Mesenchymal stem cell (in vitro differentiated cells and primary cell): ENCODE data around the gene THBD.

Experiments
- DNase-seq: peaks from one replicate; pipeline ENCODE4 v3.0.0-alpha.2; 2013
- H2AFZ ChIP-seq: one replicate; pipeline ENCODE4 v1.6.1; 2013; ENCODE audit warnings: low read depth, mild to moderate bottlenecking, control low read depth, inconsistent platforms, low read length, moderate library complexity
- H2AK5ac ChIP-seq: 2 replicates; pipeline ENCODE4 v1.6.1; 2013; ENCODE audit warnings: low read length, moderate library complexity, mild to moderate bottlenecking, inconsistent platforms; ENCODE audit not compliant: severe bottlenecking
- H2BK120ac ChIP-seq: one replicate; pipeline ENCODE4 v1.6.1; 2013; ENCODE audit warnings: low read depth, mild to moderate bottlenecking, inconsistent platforms, low read length, moderate library complexity
- H2BK12ac ChIP-seq, 2 experiments: one replicate each; pipeline ENCODE4 v1.6.1; 2013; ENCODE audit warnings: inconsistent platforms in 2 of 2, low read length in 2 of 2, mild to moderate bottlenecking in 2 of 2, moderate library complexity in 2 of 2, control low read depth in 1 of 2
- H2BK15ac ChIP-seq: one replicate; pipeline ENCODE4 v1.6.1; 2013; ENCODE audit warnings: mild to moderate bottlenecking, low read depth, inconsistent platforms; ENCODE audit not compliant: poor library complexity, severe bottlenecking
- H2BK5ac ChIP-seq: 2 replicates; pipeline ENCODE4 v1.6.1; 2013; ENCODE audit warnings: low read depth, mild to moderate bottlenecking, low read length, control low read depth, inconsistent platforms; ENCODE audit not compliant: poor library complexity, severe bottlenecking
- H3K14ac ChIP-seq, 2 experiments: one replicate each; pipeline ENCODE4 v1.6.1; 2013; ENCODE audit warnings: inconsistent platforms in 2 of 2, low read length in 2 of 2, control low read depth in 1 of 2, mild to moderate bottlenecking in 1 of 2, moderate library complexity in 1 of 2
- H3K18ac ChIP-seq, 2 experiments: one replicate each; pipeline ENCODE4 v1.6.1; 2013; ENCODE audit warnings: inconsistent platforms in 2 of 2, low read length in 2 of 2, control low read depth in 1 of 2, low read depth in 1 of 2, mild to moderate bottlenecking in 1 of 2
- H3K23ac ChIP-seq, 2 experiments: one replicate each; pipeline ENCODE4 v1.6.1; 2013; ENCODE audit warnings: inconsistent platforms in 2 of 2, low read length in 2 of 2, mild to moderate bottlenecking in 2 of 2, moderate library complexity in 2 of 2, control low read depth in 1 of 2
- H3K27ac ChIP-seq: 2 replicates; pipeline ENCODE4 v1.5.1; 2013; ENCODE audit warnings: mild to moderate bottlenecking, moderate library complexity, low read length, control low read depth, inconsistent platforms; ENCODE audit not compliant: poor library complexity, severe bottlenecking
- H3K27me3 ChIP-seq, 2 experiments: 2 replicates each; pipeline versions ENCODE4 v1.6.1 to v1.7.0; 2013; ENCODE audit warnings: low read length in 2 of 2, mild to moderate bottlenecking in 2 of 2, moderate library complexity in 2 of 2, control low read depth in 1 of 2, inconsistent platforms in 1 of 2; ENCODE audit not compliant: control insufficient read depth in 1 of 2, insufficient read depth in 1 of 2
- H3K36me3 ChIP-seq, 2 experiments: 2 replicates each; pipeline versions ENCODE4 v1.6.1 to v1.7.0; 2013; ENCODE audit warnings: low read length in 2 of 2, control low read depth in 1 of 2, inconsistent platforms in 1 of 2, low read depth in 1 of 2, mild to moderate bottlenecking in 1 of 2; ENCODE audit not compliant: insufficient read depth in 2 of 2, control insufficient read depth in 1 of 2
- H3K4ac ChIP-seq, 2 experiments: one replicate each; pipeline ENCODE4 v1.6.1; 2013; ENCODE audit warnings: inconsistent platforms in 2 of 2, low read length in 2 of 2, mild to moderate bottlenecking in 2 of 2, moderate library complexity in 2 of 2, control low read depth in 1 of 2, low read depth in 1 of 2
- H3K4me1 ChIP-seq: 2 replicates; pipeline ENCODE4 v1.6.1; 2013; ENCODE audit warnings: low read depth, low read length, control low read depth; ENCODE audit not compliant: control insufficient read depth, insufficient read depth
- H3K4me2 ChIP-seq: 2 replicates; pipeline ENCODE4 v1.6.1; 2013; ENCODE audit warnings: low read length, mild to moderate bottlenecking, inconsistent platforms; ENCODE audit not compliant: poor library complexity, severe bottlenecking
- H3K4me3 ChIP-seq, 2 experiments: 2 replicates each; pipeline versions ENCODE4 v1.5.1 to v1.7.0; 2013; ENCODE audit warnings: low read length in 2 of 2, mild to moderate bottlenecking in 2 of 2, control low read depth in 1 of 2, low read depth in 1 of 2; ENCODE audit not compliant: insufficient read depth in 1 of 2
- H3K79me1 ChIP-seq: replicated peaks from 2 replicates; pipeline ENCODE4 v1.6.1; 2013; ENCODE audit warnings: mild to moderate bottlenecking, control low read depth, low read length, inconsistent platforms; ENCODE audit not compliant: poor library complexity, severe bottlenecking
- H3K9ac ChIP-seq: 2 replicates; pipeline ENCODE4 v1.7.0; 2013; ENCODE audit warnings: mild to moderate bottlenecking, low read length, moderate library complexity
- H3K9me3 ChIP-seq: 2 replicates; pipeline ENCODE4 v1.7.0; 2013; ENCODE audit warnings: mild to moderate bottlenecking, low read length; ENCODE audit not compliant: control insufficient read depth
- H4K8ac ChIP-seq: one replicate; pipeline ENCODE4 v1.6.1; 2013; ENCODE audit warnings: inconsistent platforms, mild to moderate bottlenecking, low read length, moderate library complexity
- H4K91ac ChIP-seq: one replicate; pipeline ENCODE4 v1.6.1; 2013; ENCODE audit warnings: mild to moderate bottlenecking, low read length, inconsistent platforms
- WGBS: methylation state at CpG from one replicate; pipeline ENCODE4 v1.1.7; 2013; ENCODE audit warnings: mixed read lengths; 5-methylcytosine and 5-hydroxymethylcytosine counted together

THBD gene

GRCh38 chr20:23077277-23077676 is 27.8 kb upstream of the THBD start:
- peak overlapping the region; percentile 7 for H4K8ac ChIP-seq
- H3K27me3 ChIP-seq, result peaks cover 3 to 14% of the 10 kb centered on the region in 2 experiments

GRCh38 chr20:23074052-23074451 is 24.6 kb upstream of the THBD start:
- Histone ChIP-seq H3K4me1 (no peaks in the 10 kb centered on the region), H2BK15ac (no peak overlapping the region), H3K9ac (no peak overlapping the region), H2BK5ac (no peak overlapping the region), H4K91ac (no peak overlapping the region), H4K8ac (no peak overlapping the region), H3K4me2 (no peak overlapping the region), H3K79me1 (no peaks in the 10 kb centered on the region), H2AFZ (no peak overlapping the region), H3K9me3 (no peaks in the 10 kb centered on the region), H3K4ac (no peak overlapping the region), H2BK12ac (no peak overlapping the region), H3K18ac (no peak overlapping the region), H3K4me3 (no peak overlapping the region), H3K27ac (no peak overlapping the region), H3K14ac (no peak overlapping the region), H3K23ac (no peak overlapping the region), H2AK5ac (no peak overlapping the region), H3K27me3 (peaks cover 0 to 9% of the 10 kb centered on the region in 2 experiments), H3K36me3 (no peaks in the 10 kb centered on the region), H2BK120ac (no peak overlapping the region)
- WGBS, result 87% methylated on average over 3 of the region's 3 CpGs
- no peak for DNase-seq

More at GRCh38 chr20:23077277-23077676, 27.8 kb upstream of the THBD start:
- Histone ChIP-seq H3K4me3 (no peak overlapping the region), H2AFZ (no peak overlapping the region), H2BK120ac (no peak overlapping the region), H3K4ac (no peak overlapping the region), H3K27ac (no peak overlapping the region), H3K36me3 (no peaks in the 10 kb centered on the region), H3K4me2 (no peak overlapping the region), H3K9me3 (no peaks in the 10 kb centered on the region), H3K9ac (no peak overlapping the region), H2BK12ac (no peak overlapping the region), H3K14ac (no peak overlapping the region), H3K18ac (no peak overlapping the region), H2BK5ac (no peak overlapping the region), H3K23ac (no peak overlapping the region), H3K79me1 (no peaks in the 10 kb centered on the region), H4K91ac (no peak overlapping the region), H2AK5ac (no peak overlapping the region), H3K4me1 (no peaks in the 10 kb centered on the region), H2BK15ac (no peak overlapping the region)
- 88% methylated on average over 4 of the region's 4 CpGs for WGBS
- no peak for DNase-seq

DNA sequence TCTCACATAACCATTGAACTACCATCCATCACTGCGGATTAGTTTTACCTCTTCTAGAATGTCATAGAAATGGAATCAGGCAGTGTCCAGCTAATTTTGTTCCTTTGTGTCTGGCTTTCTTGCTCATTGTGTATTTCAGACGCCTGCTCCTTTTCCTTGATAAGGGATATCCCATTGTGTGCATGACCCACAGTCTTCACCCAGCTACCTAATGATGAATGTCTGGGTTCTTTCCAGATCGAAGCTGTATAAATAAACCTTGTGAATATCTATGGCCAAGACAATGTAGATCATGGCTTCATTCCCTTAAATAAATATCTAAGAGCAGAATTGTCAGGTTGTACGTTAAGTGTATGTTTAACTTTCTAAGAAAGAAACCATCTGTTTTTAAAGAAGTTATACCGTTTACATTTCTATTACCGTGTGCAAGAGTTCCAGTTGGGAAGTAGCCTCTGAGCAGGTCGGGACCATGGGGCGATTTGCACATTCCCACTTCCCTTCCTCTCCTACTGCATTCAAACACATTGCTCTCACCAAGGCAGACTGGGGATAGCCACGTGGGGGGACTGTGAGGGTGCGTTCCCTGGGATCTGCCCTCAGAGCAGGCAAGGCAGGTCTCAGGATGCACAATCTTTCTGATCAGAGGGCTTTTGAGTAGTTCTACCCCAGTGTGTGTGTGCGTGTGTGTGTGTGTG is 23.6 kb upstream of the THBD start:
- no peak overlapping the region for H3K9ac ChIP-seq
- 69% methylated on average over 9 of the region's 11 CpGs for WGBS

GRCh38 chr20:23071996-23072395 is 22.5 kb upstream of the THBD start:
- no peak overlapping the region for H2BK120ac ChIP-seq
- no peak overlapping the region for H3K4me2 ChIP-seq
- H3K18ac ChIP-seq, result no peak overlapping the region
- no peak overlapping the region for H2AK5ac ChIP-seq
- no peak overlapping the region for H4K8ac ChIP-seq
- no peak overlapping the region for H3K4ac ChIP-seq
- H2BK12ac ChIP-seq, result no peak overlapping the region
- H3K23ac ChIP-seq, result no peak overlapping the region
- H3K27ac ChIP-seq, result no peak overlapping the region
- H3K27me3 ChIP-seq, result no peaks in the 10 kb centered on the region
- H3K9ac ChIP-seq, result no peak overlapping the region
- no peak overlapping the region for H2BK5ac ChIP-seq
- no peak overlapping the region for H3K14ac ChIP-seq
- no peak overlapping the region for H2BK15ac ChIP-seq
- no peak overlapping the region for H3K4me3 ChIP-seq
- no peak overlapping the region for H2AFZ ChIP-seq
- no peaks in the 10 kb centered on the region for H3K9me3 ChIP-seq
- H3K4me1 ChIP-seq, result no peaks in the 10 kb centered on the region
- DNase-seq, result no peak
- 100% methylated on average over 2 of the region's 4 CpGs for WGBS
- H3K36me3 ChIP-seq, result no peaks in the 10 kb centered on the region
- H3K79me1 ChIP-seq, result no peaks in the 10 kb centered on the region
- no peak overlapping the region for H4K91ac ChIP-seq

More for the DNA sequence above, 23.6 kb upstream of the THBD start:
- peak overlapping the region in 1 of 2 experiments; percentile 82 for H3K18ac ChIP-seq
- H4K91ac ChIP-seq, result no peak overlapping the region
- peak overlapping the region in 1 of 2 experiments; percentile 72 for H3K23ac ChIP-seq
- H3K27ac ChIP-seq, result no peak overlapping the region
- no peaks in the 10 kb centered on the region for H3K27me3 ChIP-seq
- H2BK5ac ChIP-seq, result no peak overlapping the region
- no peak overlapping the region for H3K4me2 ChIP-seq
- no peaks in the 10 kb centered on the region for H3K36me3 ChIP-seq
- H3K14ac ChIP-seq, result peak overlapping the region in 1 of 2 experiments; percentile 87
- H3K4me3 ChIP-seq, result no peak overlapping the region
- no peak overlapping the region for H4K8ac ChIP-seq
- no peaks in the 10 kb centered on the region for H3K9me3 ChIP-seq
- H2BK15ac ChIP-seq, result no peak overlapping the region
- H3K79me1 ChIP-seq, result no peaks in the 10 kb centered on the region
- no peak overlapping the region for H2BK120ac ChIP-seq
- no peak overlapping the region for H2AFZ ChIP-seq
- no peak overlapping the region for H2AK5ac ChIP-seq
- no peak for DNase-seq
- no peaks in the 10 kb centered on the region for H3K4me1 ChIP-seq
- H3K4ac ChIP-seq, result no peak overlapping the region
- no peak overlapping the region for H2BK12ac ChIP-seq
